GM19328 (cell line): ENCODE measurements around the gene SPRYD4.
"Not testable (repeated sequence)": the region's sequence is repeated elsewhere in the genome, so short reads cannot be mapped to it uniquely, and the experiment has no call there.

Experiments used
- ATAC-seq: cut with Tn5 transposase; IDR thresholded peaks from one replicate; pipeline ENCODE4 v1.9.1; 2021; ENCODE audit warnings: mild to moderate bottlenecking, moderate library complexity; ENCODE audit not compliant: unreplicated experiment

The SPRYD4 gene

GRCh38 chr12:56468216-56469006, at the start of gene SPRYD4:
Gene SPRYD4, plus strand, starts transcription at chr12:56468578. Its CDS starts 14 bp downstream, at chr12:56468592.
- peak; percentile 93 for ATAC-seq

- no peak for ATAC-seq
These were observed 48.0 kb upstream of the SPRYD4 start for GRCh38 chr12:56420411-56420810.

GRCh38 chr12:56425193-56425592, 43.2 kb upstream of the SPRYD4 start:
- ATAC-seq = no peak

GRCh38 chr12:56425940-56426438, 42.4 kb upstream of the SPRYD4 start:
- no peak for ATAC-seq

GRCh38 chr12:56431288-56431687, 37.1 kb upstream of the SPRYD4 start:
- no peak for ATAC-seq

GRCh38 chr12:56431850-56432249, 36.5 kb upstream of the SPRYD4 start:
- ATAC-seq = no peak

- ATAC-seq = no peak
These were observed 33.5 kb upstream of the SPRYD4 start for GRCh38 chr12:56434828-56435227.

- no peak for ATAC-seq
These were observed 30.8 kb upstream of the SPRYD4 start for GRCh38 chr12:56437430-56438176.

- ATAC-seq = not testable (repeated sequence)
These were observed 25.2 kb upstream of the SPRYD4 start for GRCh38 chr12:56443208-56443607.

GRCh38 chr12:56448860-56449621, 19.3 kb upstream of the SPRYD4 start, which contains the start of gene TIMELESS:
Gene TIMELESS, minus strand, starts transcription at chr12:56449426. Its CDS starts 15,256 bp downstream, at chr12:56434170.
- peak; percentile 94 for ATAC-seq

- no peak for ATAC-seq
These were observed 18.8 kb upstream of the SPRYD4 start for GRCh38 chr12:56449622-56449984.

GRCh38 chr12:56450241-56450640, 18.1 kb upstream of the SPRYD4 start:
- ATAC-seq = no peak

- ATAC-seq = no peak
These were observed 17.2 kb upstream of the SPRYD4 start for GRCh38 chr12:56451147-56451546.

GRCh38 chr12:56454557-56454956, 13.8 kb upstream of the SPRYD4 start, which contains the start of gene MIP:
Gene MIP, minus strand, starts transcription at chr12:56454657. Its CDS starts 44 bp downstream, at chr12:56454613.
- ATAC-seq = no peak

- no peak for ATAC-seq
These were observed 10.6 kb upstream of the SPRYD4 start for GRCh38 chr12:56457817-56458216.

GRCh38 chr12:56461235-56462159, 6.9 kb upstream of the SPRYD4 start:
- no peak for ATAC-seq

- ATAC-seq = no peak
These were observed 5.8 kb upstream of the SPRYD4 start for GRCh38 chr12:56462565-56462964.

GRCh38 chr12:56469007-56469930, 891 bp downstream of the SPRYD4 start:
- no peak for ATAC-seq

- no peak for ATAC-seq
These were observed 6.0 kb downstream of the SPRYD4 start for GRCh38 chr12:56474389-56474788.
